ENCODE data around the gene TACC2. TPM values are rescaled to one million over a fixed set of nuclear protein-coding genes. Genes with fewer than 3 reads are reported as not detected.

Gene TACC2
- total and polyA plus RNA-seq, 2 donors (not counting 3 experiments of a cell fraction or from before 2014, with no cell fraction given), result 14.4 to 46.2 TPM

- DNase-seq (ENCODE audit: low read depth, low spot score) (no peak), FAIRE-seq (no peak)
- Histone ChIP-seq H2AFZ (ENCODE audit: low read depth, low read length) (no peak overlapping the region), H3K27me3 (ENCODE audit: control insufficient read depth in 2 of 2, insufficient read depth in 2 of 2, low read length in 2 of 2) (no peaks in the 10 kb centered on the region), H4K20me1 (replicated peaks; ENCODE audit: control insufficient read depth, extremely low read depth, insufficient read depth, low read length) (no peaks in the 10 kb centered on the region), H3K27ac (ENCODE audit: insufficient read depth, low read depth, low read length) (no peak overlapping the region), H3K9me1 (replicated peaks; ENCODE audit: control insufficient read depth, extremely low read depth, insufficient read depth, low read length) (no peaks in the 10 kb centered on the region), H3K36me3 (ENCODE audit: control insufficient read depth in 2 of 2, extremely low read depth in 1 of 2, insufficient read depth in 2 of 2, low read length in 2 of 2) (no peaks in the 10 kb centered on the region), H3K79me2 (ENCODE audit: control insufficient read depth, insufficient read depth, low read length) (no peaks in the 10 kb centered on the region), H3K4me3 (replicated peaks in 1 of 3; ENCODE audit: insufficient read depth in 1 of 3, low read depth in 1 of 3, low read length in 3 of 3) (no peak overlapping the region), H3K9ac (replicated peaks; ENCODE audit: extremely low read depth, insufficient read depth, low read length) (no peak overlapping the region), H3K4me2 (ENCODE audit: insufficient read depth, low read length) (no peak overlapping the region), H3K9me3 (replicated peaks; ENCODE audit: control insufficient read depth, insufficient read depth, low read length) (no peaks in the 10 kb centered on the region), H3K4me1 (ENCODE audit: control insufficient read depth, extremely low read depth, insufficient read depth, low read length) (no peaks in the 10 kb centered on the region)
- ChIA-PET CTCF (interaction anchor here (2.1 kb wide), 1 partner anchor 14 kb away, joined by 8 read pairs; no protein-coding TSS in a partner anchor), POLR2A (no interaction called here)
- BruUV-seq (replicated peaks), result no TSS peak
- dilution Hi-C loops (cut with MboI; ENCODE audit: extremely low pct_ligation_motif_present, low sequenced_read_pairs) (no loop called here), intact Hi-C loops (cut with micrococcal nuclease) (no loop called here)
- no peak for TF ChIP-seq CTCF (IDR thresholded peaks at IDR 0.05; ENCODE audit: extremely low read depth in 1 of 2, insufficient read depth in 1 of 2, low read depth in 1 of 2, low read length in 2 of 2)
- no peak for TF ChIP-seq POLR2AphosphoS5 (IDR thresholded peaks at IDR 0.05; ENCODE audit: insufficient read depth, low read depth, low read length)
- TF ChIP-seq MYC (IDR thresholded peaks at IDR 0.05; ENCODE audit: low read depth, low read length), result no peak
- no peak for TF ChIP-seq EZH2 (IDR thresholded peaks at IDR 0.05; ENCODE audit: borderline replicate concordance, low read depth, low read length, severe bottlenecking)
- no peak for TF ChIP-seq FOS (IDR thresholded peaks at IDR 0.05; ENCODE audit: borderline replicate concordance, insufficient read depth, low read length)
- no peak for TF ChIP-seq JUN (IDR thresholded peaks at IDR 0.05; ENCODE audit: borderline replicate concordance, insufficient read depth, insufficient read length, low read depth)
- TF ChIP-seq GATA2 (IDR thresholded peaks at IDR 0.05; ENCODE audit: insufficient read depth, insufficient read length, low read depth, low read length), result no peak
- TF ChIP-seq POLR2A (IDR thresholded peaks at IDR 0.05; ENCODE audit: low read depth, low read length), result no peak
These were observed 79.9 kb downstream of the TACC2 start for GRCh38 chr10:122068844-122069243.
